ENCODE results near the gene SS18L1. TPM values are rescaled to one million over a fixed set of nuclear protein-coding genes. Genes with fewer than 3 reads are reported as not detected.

SS18L1 gene
- total and polyA plus RNA-seq, 7 donors, result 4.9 to 11.7 (median 9.5) TPM

- H3K36me3 ChIP-seq, result peaks cover 0 to 12% (median 3%) of the 10 kb centered on the region in 4 donors
- intact Hi-C loops (cut with DNase I), result loop anchor here (1.0 to 5.0 kb wide), 3 partner anchors 55 to 116 kb away; partner anchors contain the start of genes LSM14B, OSBPL2 and TAF4
- H3K4me1 ChIP-seq, result peaks cover 0 to 25% (median 19%) of the 10 kb centered on the region in 4 donors
- H3K27me3 ChIP-seq, result no peaks in the 10 kb centered on the region
- no peaks in the 10 kb centered on the region for H3K9me3 ChIP-seq
- 23 to 29% methylated on average over 25 of the region's 25 CpGs for WGBS, 2 donors
- peak overlapping the region; percentile 91 to 96 (median 94) for H3K27ac ChIP-seq
- peak overlapping the region; percentile 61 to 92 (median 84) for H3K4me3 ChIP-seq
- TF ChIP-seq EP300 (IDR thresholded peaks at IDR 0.05) (no peak), POLR2A (IDR thresholded peaks at IDR 0.05) (no peak), POLR2AphosphoS5 (IDR thresholded peaks at IDR 0.05) (no peak), CTCF (IDR thresholded peaks at IDR 0.05) (no peak)
- no peak for DNase-seq
Observed at GRCh38 chr20:62183426-62184142, 40.0 kb downstream of the SS18L1 start.

- no peak overlapping the region for H3K27ac ChIP-seq
- no peaks in the 10 kb centered on the region for H3K27me3 ChIP-seq
- intact Hi-C loops (cut with DNase I), result no loop called here
- no peak for TF ChIP-seq EP300 (IDR thresholded peaks at IDR 0.05)
- TF ChIP-seq POLR2AphosphoS5 (IDR thresholded peaks at IDR 0.05), result no peak
- TF ChIP-seq CTCF (IDR thresholded peaks at IDR 0.05), result no peak
- no peak for TF ChIP-seq POLR2A (IDR thresholded peaks at IDR 0.05)
- no peak overlapping the region for H3K4me3 ChIP-seq
- peaks cover 0 to 20% (median 2%) of the 10 kb centered on the region in 4 donors for H3K36me3 ChIP-seq
- peaks cover 0 to 25% (median 19%) of the 10 kb centered on the region in 4 donors for H3K4me1 ChIP-seq
- WGBS, 2 donors, result 83 to 84% methylated on average over 3 of the region's 3 CpGs
- H3K9me3 ChIP-seq, result no peaks in the 10 kb centered on the region
- DNase-seq, result no peak
Observed at GRCh38 chr20:62186096-62186426, 42.5 kb downstream of the SS18L1 start.

- no peak overlapping the region for H3K4me3 ChIP-seq
- no peaks in the 10 kb centered on the region for H3K9me3 ChIP-seq
- H3K27me3 ChIP-seq, result no peaks in the 10 kb centered on the region
- H3K36me3 ChIP-seq, result peaks cover 0 to 20% (median 2%) of the 10 kb centered on the region in 4 donors
- no peak overlapping the region for H3K27ac ChIP-seq
- H3K4me1 ChIP-seq, result peaks cover 0 to 20% (median 17%) of the 10 kb centered on the region in 4 donors
- intact Hi-C loops (cut with DNase I), result no loop called here
- 65 to 82% methylated on average over 13 of the region's 13 CpGs for WGBS, 2 donors
- TF ChIP-seq POLR2A (IDR thresholded peaks at IDR 0.05) (no peak), CTCF (IDR thresholded peaks at IDR 0.05) (no peak), POLR2AphosphoS5 (IDR thresholded peaks at IDR 0.05) (no peak), EP300 (IDR thresholded peaks at IDR 0.05) (no peak)
- no peak for DNase-seq
Observed at GRCh38 chr20:62186887-62187866, 43.6 kb downstream of the SS18L1 start.

GRCh38 chr20:62190639-62191411, 47.3 kb downstream of the SS18L1 start:
- Histone ChIP-seq H3K9me3 (no peaks in the 10 kb centered on the region), H3K36me3 (peaks cover 0 to 50% (median 4%) of the 10 kb centered on the region in 4 donors), H3K4me1 (no peaks in the 10 kb centered on the region), H3K4me3 (no peak overlapping the region), H3K27me3 (no peaks in the 10 kb centered on the region), H3K27ac (no peak overlapping the region)
- intact Hi-C loops (cut with DNase I), result no loop called here
- no peak for DNase-seq
- no peak for TF ChIP-seq EP300 (IDR thresholded peaks at IDR 0.05)
- no peak for TF ChIP-seq POLR2A (IDR thresholded peaks at IDR 0.05)
- no peak for TF ChIP-seq CTCF (IDR thresholded peaks at IDR 0.05)
- no peak for TF ChIP-seq POLR2AphosphoS5 (IDR thresholded peaks at IDR 0.05)
- WGBS, 2 donors, result 91 to 93% methylated on average over 25 of the region's 25 CpGs
